H1 (cell line): ENCODE results near the gene MBNL1. TPM values are rescaled to one million over a fixed set of nuclear protein-coding genes. Genes with fewer than 3 reads are reported as not detected.

Experiments
- CTCF ChIA-PET: fragments of 300-600 bp; sonication (Branson Sonifier 250); formaldehyde crosslinking; loops from one replicate; lab custom pipeline; 2021; ENCODE audit not compliant: partially characterized antibody; lab: Charles Lee
- POLR2A ChIA-PET: fragments of 300-600 bp; sonication (Branson Sonifier 250); formaldehyde crosslinking; loops from one replicate; lab custom pipeline; 2021; ENCODE audit warnings: inconsistent platforms; ENCODE audit not compliant: partially characterized antibody; lab: Charles Lee
- DNase-seq, 2 experiments: peaks; one replicate each; pipeline versions ENCODE4 v3.0.0 to v3.0.0-alpha.2; 2010 to 2022; ENCODE audit warnings: low spot score in 2 of 2, low read depth in 1 of 2, mixed read lengths in 1 of 2
- FAIRE-seq: peaks from 2 replicates; lab custom pipeline; 2011; peaks lifted over from hg19 to GRCh38; lab: Jason Lieb, UNC
- H2AFZ ChIP-seq: 2 replicates; pipeline ENCODE4 v1.8.1; 2012; ENCODE audit warnings: low read length, inconsistent platforms
- H2AK5ac ChIP-seq: 2 replicates; pipeline ENCODE4 v1.6.1; 2013; ENCODE audit warnings: low read depth, low read length
- H2BK120ac ChIP-seq: replicated peaks from 2 replicates; pipeline ENCODE3; 2013; ENCODE audit warnings: low read depth, low read length, inconsistent platforms
- H2BK12ac ChIP-seq: 2 replicates; pipeline ENCODE4 v1.6.1; 2013; ENCODE audit warnings: low read depth, low read length
- H2BK15ac ChIP-seq: 2 replicates; pipeline ENCODE4 v1.6.1; 2013; ENCODE audit warnings: low read length
- H2BK20ac ChIP-seq: 2 replicates; pipeline ENCODE4 v1.6.1; 2013; ENCODE audit warnings: low read length
- H2BK5ac ChIP-seq: 2 replicates; pipeline ENCODE4 v1.6.1; 2013; ENCODE audit warnings: low read depth, low read length
- H3K14ac ChIP-seq: 2 replicates; pipeline ENCODE4 v1.6.1; 2013; ENCODE audit warnings: inconsistent platforms; ENCODE audit not compliant: insufficient read length
- H3K18ac ChIP-seq: 2 replicates; pipeline ENCODE4 v1.6.1; 2013; ENCODE audit warnings: low read length; ENCODE audit errors: extremely low read depth
- H3K23ac ChIP-seq: 2 replicates; pipeline ENCODE4 v1.6.1; 2013; ENCODE audit warnings: inconsistent platforms; ENCODE audit not compliant: insufficient read length
- H3K23me2 ChIP-seq: 2 replicates; pipeline ENCODE4 v1.6.1; 2013; ENCODE audit warnings: low read depth, low read length
- H3K27ac ChIP-seq: 2 replicates; pipeline ENCODE4 v1.6.1; 2011; ENCODE audit warnings: low read depth, low read length, inconsistent platforms
- H3K27me3 ChIP-seq, 4 experiments: replicated peaks in 1 of 4; 1 replicate in 1 of 4; 2 replicates in 3 of 4; pipeline versions ENCODE4 v1.6.1 to v1.8.1; 2011 to 2013; ENCODE audit warnings: low read length in 3 of 4, mild to moderate bottlenecking in 3 of 4, inconsistent platforms in 2 of 4, mixed read lengths in 2 of 4, moderate library complexity in 1 of 4; ENCODE audit not compliant: control insufficient read depth in 3 of 4, insufficient read depth in 3 of 4; ENCODE audit errors: extremely low read depth in 1 of 4
- H3K36me3 ChIP-seq, 4 experiments: 2 replicates each; pipeline versions ENCODE4 v1.6.1 to v1.8.1; 2011 to 2013; ENCODE audit warnings: mild to moderate bottlenecking in 4 of 4, low read length in 3 of 4, moderate library complexity in 2 of 4, control low read depth in 1 of 4, inconsistent platforms in 1 of 4; ENCODE audit not compliant: insufficient read depth in 4 of 4, control insufficient read depth in 2 of 4
- H3K4ac ChIP-seq: replicated peaks from 2 replicates; pipeline ENCODE3; 2013; ENCODE audit warnings: low read length, low read depth, mixed read lengths, inconsistent platforms; ENCODE audit not compliant: insufficient read length
- H3K4me1 ChIP-seq, 4 experiments: replicated peaks in 1 of 4; 1 replicate in 1 of 4; 2 replicates in 3 of 4; pipeline versions ENCODE4 v1.6.1 to v1.8.1; 2011 to 2013; ENCODE audit warnings: low read length in 3 of 4, inconsistent platforms in 2 of 4, mixed read lengths in 1 of 4; ENCODE audit not compliant: insufficient read depth in 4 of 4, control insufficient read depth in 3 of 4
- H3K4me2 ChIP-seq, 2 experiments: 2 replicates each; pipeline versions ENCODE4 v1.6.1 to v1.8.1; 2011 to 2013; ENCODE audit warnings: low read depth in 2 of 2, low read length in 2 of 2, control low read depth in 1 of 2, inconsistent platforms in 1 of 2, mild to moderate bottlenecking in 1 of 2; ENCODE audit not compliant: insufficient read depth in 1 of 2
- H3K4me3 ChIP-seq, 4 experiments: fragments of 200-600, 300-600 bp in 1 of 4; sonication (generic), shearing (Covaris generic), sonication (Bioruptor Twin) in 1 of 4; 2 replicates each; pipeline versions ENCODE4 v1.5.1 to v1.8.1; 2011 to 2016; ENCODE audit warnings: low read length in 4 of 4, low read depth in 3 of 4, control low read depth in 2 of 4, inconsistent platforms in 2 of 4, mild to moderate bottlenecking in 2 of 4, mixed read lengths in 1 of 4, moderate library complexity in 1 of 4; ENCODE audit not compliant: insufficient read depth in 2 of 4; ENCODE audit errors: extremely low read depth in 1 of 4
- H3K56ac ChIP-seq: replicated peaks from 2 replicates; pipeline ENCODE3; 2013; ENCODE audit warnings: low read depth, mild to moderate bottlenecking, mixed read lengths, low read length, inconsistent platforms; ENCODE audit not compliant: insufficient read length
- H3K79me1 ChIP-seq: 2 replicates; pipeline ENCODE4 v1.6.1; 2013; ENCODE audit warnings: low read depth, low read length, control low read depth
- H3K79me2 ChIP-seq, 2 experiments: 2 replicates each; pipeline versions ENCODE4 v1.6.1 to v1.8.1; 2012 to 2013; ENCODE audit warnings: low read length in 2 of 2, mild to moderate bottlenecking in 2 of 2, inconsistent platforms in 1 of 2; ENCODE audit not compliant: insufficient read depth in 2 of 2, control insufficient read depth in 1 of 2
- H3K9ac ChIP-seq, 4 experiments: replicated peaks in 1 of 4; 1 replicate in 1 of 4; 2 replicates in 3 of 4; pipeline versions ENCODE4 v1.6.1 to v1.8.1; 2011 to 2013; ENCODE audit warnings: low read depth in 3 of 4, low read length in 3 of 4, control low read depth in 2 of 4, mild to moderate bottlenecking in 2 of 4, moderate library complexity in 2 of 4, inconsistent platforms in 1 of 4; ENCODE audit errors: extremely low read depth in 1 of 4
- H3K9me3 ChIP-seq, 2 experiments: 2 replicates each; pipeline versions ENCODE4 v1.6.1 to v1.8.1; 2012 to 2013; ENCODE audit warnings: mild to moderate bottlenecking in 2 of 2, moderate library complexity in 2 of 2, control low read depth in 1 of 2, inconsistent platforms in 1 of 2, low read depth in 1 of 2, low read length in 1 of 2, mixed read lengths in 1 of 2; ENCODE audit not compliant: insufficient read depth in 2 of 2
- H4K20me1 ChIP-seq, 2 experiments: replicated peaks in 1 of 2; 2 replicates each; pipeline versions ENCODE3 to v1.8.1; 2011 to 2013; ENCODE audit warnings: inconsistent platforms in 2 of 2, low read length in 2 of 2, mild to moderate bottlenecking in 1 of 2; ENCODE audit not compliant: insufficient read depth in 2 of 2, control insufficient read depth in 1 of 2
- H4K5ac ChIP-seq: 2 replicates; pipeline ENCODE4 v1.6.1; 2013; ENCODE audit warnings: low read length, low read depth, mixed read lengths, inconsistent platforms; ENCODE audit not compliant: insufficient read length
- H4K8ac ChIP-seq: 2 replicates; pipeline ENCODE4 v1.8.0; 2013; ENCODE audit warnings: mild to moderate bottlenecking, moderate library complexity, low read length, inconsistent platforms; ENCODE audit not compliant: insufficient read depth; ENCODE audit errors: extremely low read depth
- H4K91ac ChIP-seq: replicated peaks from 2 replicates; pipeline ENCODE3; 2013; ENCODE audit warnings: low read length, mixed read lengths, inconsistent platforms; ENCODE audit not compliant: insufficient read length
- CBX8 ChIP-seq: fragments of 300-800, 300-1000 bp; sonication (generic); IDR thresholded peaks from 2 replicates; pipeline ENCODE4 v1.7.1; 2016; ENCODE audit warnings: low read depth, low read length, borderline replicate concordance
- CTBP2 ChIP-seq: IDR thresholded peaks from 2 replicates; pipeline ENCODE4 v1.7.0; 2011; ENCODE audit warnings: borderline replicate concordance, mild to moderate bottlenecking, moderate library complexity, mixed read lengths, low read length; ENCODE audit not compliant: insufficient read depth, insufficient read length
- FOSL1 ChIP-seq: IDR thresholded peaks from 2 replicates; pipeline ENCODE4 v1.6.1; 2011; ENCODE audit warnings: mild to moderate bottlenecking, low read depth, low read length, moderate library complexity; ENCODE audit not compliant: insufficient read depth
- JUN ChIP-seq: IDR thresholded peaks from 2 replicates; pipeline ENCODE4 v1.6.1; 2011; ENCODE audit warnings: low read depth, mild to moderate bottlenecking, improper control_type of control experiment, low read length
- KDM5A ChIP-seq: fragments of 200-600 bp; IDR thresholded peaks from 2 replicates; pipeline ENCODE4 v1.7.1; 2012; ENCODE audit warnings: mild to moderate bottlenecking, low read length, inconsistent platforms, mixed read lengths
- NANOG ChIP-seq: IDR thresholded peaks from 2 replicates; pipeline ENCODE4 v1.6.1; 2011; ENCODE audit warnings: low read length, low read depth, mild to moderate bottlenecking, inconsistent platforms; ENCODE audit not compliant: insufficient read depth, poor library complexity, severe bottlenecking
- RAD21 ChIP-seq, 2 experiments: IDR thresholded peaks in 1 of 2; conservative IDR thresholded peaks in 1 of 2; 2 replicates each; pipeline ENCODE4 v1.6.1; 2011; ENCODE audit warnings: low read depth in 2 of 2, low read length in 2 of 2, improper control_type of control experiment in 1 of 2, inconsistent platforms in 1 of 2, mild to moderate bottlenecking in 1 of 2, moderate library complexity in 1 of 2
- SRF ChIP-seq: IDR thresholded peaks from 2 replicates; pipeline ENCODE4 v1.6.1; 2011; ENCODE audit warnings: mild to moderate bottlenecking, low read depth, low read length, moderate library complexity
- TAF1 ChIP-seq: IDR thresholded peaks from 2 replicates; pipeline ENCODE4 v1.6.1; 2011; ENCODE audit warnings: mild to moderate bottlenecking, low read depth, low read length
- TAF7 ChIP-seq: optimal IDR thresholded peaks from 2 replicates; pipeline ENCODE3; 2011; ENCODE audit warnings: low read depth, mild to moderate bottlenecking, inconsistent platforms, low read length, moderate library complexity, borderline replicate concordance
- WGBS, 2 experiments: shearing (Covaris generic) in 1 of 2; methylation state at CpG; one replicate each; pipeline versions ENCODE4 v1.1.6 to v1.1.7; 2013 to 2015; ENCODE audit warnings: low lambda C conversion rate in 2 of 2, mixed read lengths in 2 of 2, inconsistent platforms in 1 of 2, low coverage in 1 of 2, missing lambda C conversion rate in 1 of 2; ENCODE audit not compliant: insufficient replicate concordance in 2 of 2, insufficient coverage in 1 of 2, insufficient read length in 1 of 2; ENCODE audit errors: extremely low coverage in 1 of 2, missing lambda C conversion rate in 1 of 2; 5-methylcytosine and 5-hydroxymethylcytosine counted together
- polyA plus RNA-seq, 7 experiments: library from polyadenylated mRNA; depleted of rRNA in 3 of 7; stranded (reverse) in 5 of 7; unstranded in 2 of 7; fragments of >200 nt in 5 of 7; fragments of 200-250 nt in 2 of 7; gene quantifications; 1 replicate in 5 of 7; 2 replicates in 1 of 7; 4 replicates in 1 of 7; pipeline versions ENCODE4 v1.2.1 to v1.2.3, GENCODE V29; 2011 to 2013; ENCODE audit warnings: missing spikeins in 2 of 7, mixed read lengths in 2 of 7
- total RNA-seq: library from RNA; stranded (reverse); fragmentation: NEBNext Ultra II Directional; extraction: Animal tissue kit (Norgen Biotek cat#: 25700); gene quantifications from 2 replicates; pipeline ENCODE4 v1.2.1, GENCODE V29; 2021
- TF ChIP-seq, protein P1 (sequence below): IDR thresholded peaks from 2 replicates; pipeline ENCODE4 v1.6.1; 2012; ENCODE audit warnings: low read length, inconsistent platforms

The MBNL1 gene
- total and polyA plus RNA-seq, 2 of the 8 experiments (the other 6 are each of a cell fraction or from before 2014, with no cell fraction given): 5.0 to 16.4 TPM

GRCh38 chr3:152491922-152492321 is 223.2 kb downstream of the MBNL1 start:
- CTCF ChIA-PET: interaction anchor here (1.0 to 1.6 kb wide), 2 partner anchors 9 to 19 kb away, joined by 3 to 9 read pairs; no protein-coding TSS in a partner anchor
- peaks cover 0 to 1% (median 0%) of the 10 kb centered on the region in 4 experiments; a peak in 1 of 7 replicates for H3K27me3 ChIP-seq
- H4K5ac ChIP-seq: no peak overlapping the region
- DNase-seq (no peak), FAIRE-seq (no peak)
- H3K18ac ChIP-seq: no peak overlapping the region
- no peak overlapping the region for H2BK20ac ChIP-seq
- no peak overlapping the region for H3K23ac ChIP-seq
- no peak overlapping the region for H4K91ac ChIP-seq
- no peak overlapping the region for H3K4me3 ChIP-seq
- H4K20me1 ChIP-seq: no peaks in the 10 kb centered on the region
- WGBS, 2 experiments: 89% methylated on average over 2 of the region's 2 CpGs; no CpG with 5 or more reads in 1 of the 2 experiments
- peaks cover 0 to 4% (median 2%) of the 10 kb centered on the region in 4 experiments; a peak in 1 of 7 replicates for H3K4me1 ChIP-seq
- H3K27ac ChIP-seq: no peak overlapping the region
- H4K8ac ChIP-seq: no peak overlapping the region
- no peak overlapping the region for H2BK120ac ChIP-seq
- H3K4me2 ChIP-seq: no peak overlapping the region
- no peak overlapping the region for H2BK5ac ChIP-seq
- H3K36me3 ChIP-seq: no peaks in the 10 kb centered on the region
- no peak overlapping the region for H2AFZ ChIP-seq
- H3K79me1 ChIP-seq: no peaks in the 10 kb centered on the region
- H3K79me2 ChIP-seq: no peaks in the 10 kb centered on the region
- H3K4ac ChIP-seq: no peak overlapping the region
- H3K9me3 ChIP-seq: no peaks in the 10 kb centered on the region
- H2AK5ac ChIP-seq: no peak overlapping the region
- no peak overlapping the region for H3K14ac ChIP-seq
- POLR2A ChIA-PET: no interaction called here
- H3K56ac ChIP-seq: no peak overlapping the region
- H2BK12ac ChIP-seq: no peak overlapping the region
- no peak overlapping the region for H2BK15ac ChIP-seq
- H3K9ac ChIP-seq: no peak overlapping the region
- H3K23me2 ChIP-seq: no peaks in the 10 kb centered on the region
- TF ChIP-seq RAD21 (IDR thresholded peaks at IDR 0.05 in 1 of 2, conservative IDR thresholded peaks at IDR 0.05 in 1 of 2; ENCODE audit: low read depth in 2 of 2, low read length in 2 of 2) (no peak), TAF7 (no peak), SRF (no peak), CTBP2 (no peak), FOSL1 (no peak), JUN (no peak), CBX8 (no peak), TAF1 (no peak), KDM5A (no peak), NANOG (no peak)
- TF ChIP-seq, protein P1, sequence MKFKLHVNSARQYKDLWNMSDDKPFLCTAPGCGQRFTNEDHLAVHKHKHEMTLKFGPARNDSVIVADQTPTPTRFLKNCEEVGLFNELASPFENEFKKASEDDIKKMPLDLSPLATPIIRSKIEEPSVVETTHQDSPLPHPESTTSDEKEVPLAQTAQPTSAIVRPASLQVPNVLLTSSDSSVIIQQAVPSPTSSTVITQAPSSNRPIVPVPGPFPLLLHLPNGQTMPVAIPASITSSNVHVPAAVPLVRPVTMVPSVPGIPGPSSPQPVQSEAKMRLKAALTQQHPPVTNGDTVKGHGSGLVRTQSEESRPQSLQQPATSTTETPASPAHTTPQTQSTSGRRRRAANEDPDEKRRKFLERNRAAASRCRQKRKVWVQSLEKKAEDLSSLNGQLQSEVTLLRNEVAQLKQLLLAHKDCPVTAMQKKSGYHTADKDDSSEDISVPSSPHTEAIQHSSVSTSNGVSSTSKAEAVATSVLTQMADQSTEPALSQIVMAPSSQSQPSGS: no peak
